Measurements from ENCODE around the gene TTLL8. TPM values are rescaled to one million over a fixed set of nuclear protein-coding genes. Genes with fewer than 3 reads are reported as not detected.

TTLL8 gene
- total RNA-seq, 1 donor from 2014 or later: not detected

DNA sequence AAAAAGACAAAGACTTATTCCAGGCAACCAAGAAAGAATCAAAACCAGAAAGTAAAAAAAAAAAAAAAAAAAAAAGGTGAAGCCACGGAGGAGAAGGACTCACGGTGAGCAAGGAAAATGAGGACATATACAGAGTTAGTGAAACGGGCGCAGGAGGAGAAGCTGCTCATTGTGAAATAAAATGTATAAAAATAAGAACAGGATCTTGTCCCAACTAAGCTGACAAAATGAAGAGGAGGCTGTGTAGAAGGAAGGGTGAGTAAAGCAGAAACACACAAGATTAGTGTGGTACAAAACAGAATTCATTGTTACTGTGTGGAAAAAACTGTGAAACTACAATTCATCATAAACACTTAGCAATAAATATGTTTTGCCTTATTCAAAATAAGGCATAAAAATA lies 53.2 kb downstream of the TTLL8 start:
- intact Hi-C loops (cut with micrococcal nuclease): no loop called here

DNA sequence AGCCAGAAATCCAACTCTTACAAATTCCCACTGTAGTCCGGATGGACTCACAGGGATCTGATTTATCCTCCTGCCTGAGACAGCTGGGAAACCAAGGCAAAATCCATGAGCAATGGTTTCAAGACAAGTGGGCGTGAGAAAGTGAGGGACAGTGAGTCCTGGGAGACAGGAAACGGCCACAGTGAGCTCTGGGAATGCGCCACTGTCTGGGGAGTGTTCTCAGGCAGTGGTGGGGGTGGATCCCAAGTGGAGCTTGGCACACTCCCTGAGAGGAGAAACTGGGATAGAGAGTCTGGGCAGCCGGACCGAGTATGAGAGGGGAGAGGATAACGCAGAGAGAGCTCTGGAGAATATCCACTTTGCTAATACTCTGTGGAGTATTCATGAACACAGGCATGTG lies 55.3 kb downstream of the TTLL8 start:
- intact Hi-C loops (cut with micrococcal nuclease): no loop called here

DNA sequence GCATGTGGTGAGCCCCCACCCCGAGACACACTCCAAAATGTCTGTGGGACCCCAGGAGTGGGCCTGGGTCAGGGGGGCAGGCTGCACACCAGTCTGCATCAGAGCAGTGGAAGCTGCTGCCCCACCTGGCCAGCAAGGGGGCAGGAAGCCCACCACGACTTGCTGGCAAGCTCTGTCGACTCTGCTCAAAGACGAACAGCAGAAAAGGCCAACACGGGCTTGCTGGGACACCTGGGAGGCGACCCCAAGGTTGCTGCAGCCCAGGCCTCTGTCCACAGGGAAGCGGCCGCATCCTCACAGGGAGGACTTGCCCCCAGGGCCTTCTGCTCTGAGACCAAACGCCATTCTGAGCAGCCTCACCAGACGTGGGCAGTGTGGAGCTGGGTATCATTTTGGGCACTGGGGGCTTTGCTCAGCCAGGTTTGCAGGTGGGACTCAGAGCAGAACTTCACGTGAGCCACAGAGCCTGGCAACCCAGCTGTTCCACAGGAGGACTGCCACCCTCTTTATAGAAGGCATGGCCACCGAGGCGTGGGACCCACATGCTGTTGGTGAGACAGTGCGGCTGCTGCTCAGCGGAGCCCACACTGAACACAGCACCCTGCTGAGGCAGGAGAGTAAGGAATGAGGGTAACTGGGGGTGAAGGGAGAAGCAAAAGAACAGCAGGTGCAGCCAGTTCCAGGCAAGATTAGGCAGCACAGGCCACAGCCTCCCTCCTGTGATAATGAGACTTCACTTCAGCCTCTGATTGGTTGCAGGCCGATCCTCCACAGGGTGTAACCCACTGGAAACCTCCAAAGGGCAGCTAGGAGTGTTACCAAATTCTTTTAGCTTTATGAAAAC lies 56.5 kb downstream of the TTLL8 start:
- intact Hi-C loops (cut with micrococcal nuclease): no loop called here

DNA sequence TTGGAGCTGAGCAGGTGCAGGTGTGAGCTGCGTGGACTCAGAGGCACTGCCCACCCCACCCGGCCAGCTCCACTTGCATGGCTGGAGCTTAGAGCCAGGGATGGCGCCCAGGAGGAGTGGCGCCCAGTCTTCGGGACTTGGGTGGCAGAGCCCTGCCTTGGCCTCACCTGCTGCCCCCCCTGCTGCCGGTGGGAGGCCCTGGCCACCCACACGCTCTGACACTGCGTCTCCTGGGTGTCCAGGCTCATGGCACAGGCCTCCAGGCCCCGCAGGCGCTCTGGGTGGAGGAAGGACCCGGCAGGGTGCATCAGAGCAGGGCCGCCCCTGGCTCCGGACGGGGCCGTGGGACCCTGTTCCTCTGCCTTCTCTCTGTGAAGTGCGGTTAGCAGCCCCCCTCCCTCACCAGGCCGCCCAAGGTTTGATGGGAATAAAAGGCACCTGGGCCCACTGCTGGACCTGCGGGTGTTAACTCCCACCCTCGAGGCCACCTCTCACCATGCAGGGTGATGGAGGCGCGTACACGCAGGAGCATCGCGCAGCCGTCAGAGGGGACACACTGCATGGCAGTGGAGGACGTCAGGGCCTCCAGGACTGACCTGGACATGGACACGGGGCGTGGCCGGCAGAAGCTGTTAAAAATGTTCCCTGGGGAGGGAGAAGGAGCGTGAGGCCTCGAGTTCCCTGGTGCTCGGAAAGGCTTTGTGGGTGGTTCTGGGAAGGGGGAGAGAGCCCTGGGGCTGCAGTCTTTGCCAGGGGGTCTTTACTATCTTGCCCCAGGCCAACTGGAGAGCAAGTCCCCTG lies 57.3 kb downstream of the TTLL8 start:
- intact Hi-C loops (cut with micrococcal nuclease): no loop called here

DNA sequence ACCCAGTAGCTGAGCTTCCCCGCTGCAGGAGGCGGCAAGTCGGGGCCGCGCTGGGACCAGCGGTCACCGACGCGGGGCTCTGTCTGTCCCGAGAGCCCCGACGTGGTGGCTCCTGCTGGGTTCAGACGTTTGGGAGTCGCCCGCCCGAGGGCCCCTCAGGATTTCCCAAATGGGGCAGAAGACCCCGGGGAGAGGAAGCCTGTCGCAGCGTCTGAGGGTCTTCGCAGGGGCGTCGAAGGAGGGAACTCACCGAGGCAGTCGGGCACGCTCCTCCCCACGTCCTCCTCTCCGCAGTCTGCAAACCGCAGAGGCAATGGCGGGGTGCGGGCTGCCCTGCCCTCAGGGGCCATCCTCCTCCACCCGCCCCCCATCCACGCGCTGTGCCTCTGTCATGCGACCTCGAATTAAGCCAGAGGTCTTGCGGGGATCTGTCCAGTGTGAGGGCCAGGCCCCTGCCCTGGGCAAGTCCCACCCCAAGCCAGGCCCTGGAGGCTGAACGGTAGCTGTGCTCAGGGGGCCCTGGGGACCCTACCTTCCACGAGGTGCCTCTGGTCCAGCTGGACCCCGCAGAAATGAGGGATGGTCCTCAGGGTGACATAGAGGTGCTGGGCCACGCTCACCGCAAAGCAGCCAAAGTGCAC lies 58.0 kb downstream of the TTLL8 start:
- intact Hi-C loops (cut with micrococcal nuclease): no loop called here

DNA sequence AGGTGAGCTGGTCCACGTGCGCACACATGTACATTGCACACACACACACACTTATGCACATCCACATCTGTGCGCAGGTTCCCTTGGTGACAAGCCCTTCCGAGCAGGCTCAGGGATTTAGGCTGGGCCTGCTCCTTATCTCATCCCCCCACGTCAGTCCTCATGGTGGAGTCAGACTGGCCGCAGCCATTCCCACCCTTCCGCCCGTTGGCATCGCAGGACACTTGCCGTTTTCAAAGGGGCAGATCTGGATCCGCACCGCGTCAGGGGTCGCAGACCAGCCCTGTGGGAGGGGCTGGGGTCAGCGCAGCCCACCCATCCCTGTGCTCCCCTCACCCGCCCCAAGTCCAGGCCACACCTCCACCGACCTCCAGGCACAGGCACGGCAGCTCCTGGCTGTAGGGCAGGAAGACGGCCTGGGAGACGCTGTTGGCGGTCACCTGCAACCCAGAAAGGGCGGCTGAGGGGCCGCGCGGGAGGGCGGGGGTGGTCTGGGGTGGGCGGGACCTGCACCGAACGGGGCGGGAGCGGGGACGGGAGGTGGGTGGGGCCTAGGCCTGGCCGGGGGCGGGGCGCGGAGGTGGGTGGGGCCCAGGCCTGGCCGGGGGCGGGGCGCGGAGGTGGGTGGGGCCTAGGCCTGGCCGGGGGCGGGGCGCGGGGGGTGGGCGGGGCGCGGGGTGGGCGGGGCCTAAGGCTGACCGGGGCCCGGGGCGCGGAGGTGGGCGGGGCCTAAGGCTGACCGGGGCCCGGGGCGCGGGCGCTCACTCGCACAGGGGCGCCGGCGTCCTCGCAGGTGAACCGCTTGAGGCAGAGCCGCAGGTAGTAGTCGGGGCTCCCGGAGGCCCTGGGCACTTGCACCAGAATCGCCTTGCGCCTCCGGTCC lies 58.8 kb downstream of the TTLL8 start:
- intact Hi-C loops (cut with micrococcal nuclease): no loop called here

DNA sequence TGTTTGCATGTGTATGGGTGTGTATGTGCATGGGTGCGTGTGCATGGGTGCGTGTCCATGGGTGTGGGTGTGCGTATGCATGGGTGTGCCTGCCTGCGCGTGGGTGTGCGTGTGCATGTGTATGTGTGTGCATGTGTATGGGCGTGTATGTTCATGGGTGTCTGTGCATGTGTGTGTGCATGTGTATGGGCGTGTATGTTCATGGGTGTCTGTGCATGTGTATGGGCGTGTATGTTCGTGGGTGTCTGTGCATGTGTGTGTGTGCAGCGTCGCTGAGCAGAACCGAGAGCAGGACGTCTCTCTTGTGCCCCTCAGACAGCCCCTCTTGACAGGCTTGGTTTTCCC lies 59.4 kb downstream of the TTLL8 start:
- intact Hi-C loops (cut with micrococcal nuclease): no loop called here

DNA sequence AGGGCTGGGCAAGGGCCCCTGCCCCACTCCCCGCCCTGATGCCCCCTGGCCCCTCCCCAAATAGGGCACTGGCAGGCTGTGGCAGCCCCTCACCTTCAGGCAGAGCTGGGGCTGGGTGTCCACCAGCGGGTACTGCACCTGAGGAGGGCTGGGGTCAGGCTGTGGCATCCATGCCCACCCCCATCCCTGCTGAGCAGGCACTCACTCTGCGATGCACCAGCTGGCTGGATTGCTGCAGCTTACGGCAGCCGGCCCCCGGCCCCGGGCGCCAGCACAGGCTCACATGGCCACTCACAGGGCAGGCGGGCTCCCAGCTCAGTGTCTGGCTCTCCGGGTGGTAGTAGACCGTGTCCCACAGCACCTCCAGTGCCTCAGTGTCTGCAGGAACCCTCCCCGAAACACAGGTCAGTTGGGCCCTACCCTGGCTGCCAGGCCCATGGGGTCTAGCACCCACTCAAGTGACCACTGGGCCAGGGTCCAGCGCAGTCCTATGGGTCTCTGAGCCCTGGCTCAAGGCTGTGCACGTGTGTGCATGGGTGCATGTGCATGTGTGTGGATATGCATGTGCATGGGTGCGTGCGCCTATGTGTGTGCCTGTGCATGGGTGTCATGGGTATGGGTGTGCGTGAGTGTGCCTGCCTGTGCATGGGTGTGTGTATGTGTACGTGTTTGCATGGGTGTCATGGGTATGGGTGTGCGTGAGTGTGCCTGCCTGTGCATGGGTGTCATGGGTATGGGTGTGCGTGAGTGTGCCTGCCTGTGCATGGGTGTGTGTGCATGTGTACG lies 60.0 kb downstream of the TTLL8 start:
- intact Hi-C loops (cut with micrococcal nuclease): no loop called here

DNA sequence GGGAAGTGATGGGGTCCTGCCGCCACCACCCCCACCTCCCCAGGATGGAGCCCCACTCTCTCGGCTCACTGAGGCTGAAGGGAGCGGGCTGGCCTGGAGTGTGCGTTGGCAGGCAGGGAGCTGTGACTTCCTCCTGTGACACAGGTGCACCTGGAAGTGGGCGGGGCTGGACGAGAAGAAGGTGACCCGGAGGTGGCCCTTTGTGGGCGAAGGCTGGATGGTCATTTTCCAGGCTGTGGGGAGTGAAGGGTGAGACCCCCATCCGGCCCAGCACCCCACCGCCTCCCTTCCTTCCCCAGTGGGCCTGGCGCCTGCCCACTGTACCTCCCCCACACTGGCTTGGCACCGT lies 60.9 kb downstream of the TTLL8 start:
- intact Hi-C loops (cut with micrococcal nuclease): no loop called here

DNA sequence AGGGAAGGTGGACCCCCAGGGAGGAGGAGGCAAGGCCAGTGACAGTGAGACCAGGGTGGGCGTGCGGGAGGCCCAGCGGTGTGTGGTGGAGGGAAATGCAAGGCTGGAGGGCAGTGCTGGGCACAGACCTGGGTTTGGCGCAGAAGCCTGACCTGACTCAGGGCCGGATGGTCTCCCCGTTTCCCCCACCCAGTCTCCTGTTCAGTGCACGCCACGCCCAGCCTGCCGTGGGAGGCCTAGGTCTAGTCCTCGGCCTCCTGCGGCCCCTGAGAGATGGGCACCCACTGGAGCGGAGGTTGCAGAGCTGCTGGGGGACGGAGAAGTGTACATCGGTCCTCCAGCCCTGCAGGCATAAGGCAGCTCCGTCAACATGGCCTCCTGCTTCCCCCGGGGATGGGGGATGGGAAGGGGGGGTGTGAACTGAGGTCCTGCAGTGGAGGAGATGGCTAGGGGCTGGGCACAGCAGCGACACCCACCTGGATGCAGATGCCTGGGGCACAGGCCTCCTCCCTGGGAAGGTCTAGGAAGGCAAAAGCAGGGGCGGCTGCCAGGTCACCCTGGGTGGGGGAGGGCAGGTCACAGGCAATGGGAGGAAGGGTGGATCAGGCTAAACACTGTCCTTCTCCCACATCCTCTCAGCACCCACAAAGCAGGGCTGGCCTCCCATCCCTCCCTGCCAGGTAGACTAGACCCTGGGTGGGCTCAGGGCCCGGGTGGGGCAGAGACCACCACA lies 61.4 kb downstream of the TTLL8 start:
- intact Hi-C loops (cut with micrococcal nuclease): no loop called here

DNA sequence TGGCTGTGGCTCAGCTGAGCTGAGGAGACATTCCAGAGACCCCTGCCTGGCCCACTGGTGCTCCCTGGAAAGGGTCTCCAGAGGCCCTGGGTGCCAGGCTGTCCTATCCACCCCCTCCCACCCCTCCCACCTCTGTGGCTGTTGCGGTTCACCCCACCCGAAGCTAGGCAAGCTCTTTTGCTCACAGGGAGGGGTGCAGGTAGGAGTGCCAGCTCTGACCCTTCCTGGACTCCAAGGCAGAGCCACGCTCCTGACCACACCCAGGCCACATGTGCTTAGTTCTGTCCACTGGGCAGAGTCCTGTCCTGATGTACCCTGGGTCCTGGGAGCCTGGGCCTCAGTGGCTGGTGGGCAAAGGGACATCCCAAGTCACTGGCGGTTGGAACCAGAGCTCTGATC lies 62.0 kb downstream of the TTLL8 start:
- intact Hi-C loops (cut with micrococcal nuclease): no loop called here

DNA sequence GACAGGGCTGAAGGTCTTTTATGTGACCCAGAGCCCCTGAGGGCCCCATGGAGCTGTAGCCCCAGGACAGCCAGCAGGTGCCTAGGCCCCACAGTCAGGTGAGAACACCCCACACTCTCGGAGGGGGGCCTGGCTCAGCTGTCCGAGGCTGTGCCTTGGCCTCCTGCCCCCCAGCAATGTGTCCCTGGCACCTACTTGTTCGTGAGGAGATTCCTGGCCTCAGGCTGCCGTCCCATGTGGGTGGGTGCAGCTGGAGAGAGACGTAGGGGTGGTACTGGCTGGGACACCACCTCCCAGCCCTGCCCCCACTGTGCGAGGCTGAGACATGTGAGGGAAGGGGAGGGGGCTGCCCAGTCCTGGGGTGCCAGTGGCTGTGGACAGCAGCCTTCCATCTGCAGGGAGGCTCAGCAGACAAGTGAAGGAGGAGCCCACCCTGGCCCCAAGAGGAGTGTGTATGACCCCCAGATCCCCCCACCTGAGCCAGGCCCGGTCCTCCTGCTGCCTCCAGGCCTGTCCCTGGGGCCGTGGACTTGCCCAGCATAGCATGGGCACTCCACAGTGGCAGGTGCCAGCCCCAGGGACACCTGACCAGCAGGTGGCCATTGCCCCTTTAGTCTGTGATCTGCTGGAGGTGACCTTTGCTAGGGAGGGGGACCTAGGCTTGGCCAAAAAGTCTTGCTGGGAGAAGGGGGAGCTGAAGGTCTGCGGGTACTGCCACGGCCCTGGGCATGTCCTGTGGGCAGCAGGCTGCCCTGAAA lies 62.6 kb downstream of the TTLL8 start:
- intact Hi-C loops (cut with micrococcal nuclease): no loop called here

DNA sequence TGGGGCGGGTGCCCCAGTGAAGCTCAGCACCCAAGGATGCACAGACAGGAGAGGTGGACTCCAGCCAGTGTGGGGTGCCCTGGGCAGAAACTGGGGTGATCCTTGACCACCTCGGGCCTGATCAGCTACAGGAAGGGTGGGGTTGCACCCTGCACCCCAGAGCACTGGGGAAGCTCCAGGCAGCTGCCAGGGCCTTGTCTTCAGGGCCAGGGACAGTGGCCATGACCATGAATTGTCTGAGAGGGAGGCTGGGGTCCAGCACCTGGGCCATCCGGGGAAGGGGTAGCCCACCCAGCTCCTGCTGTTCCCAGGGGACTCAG lies 63.1 kb downstream of the TTLL8 start:
- intact Hi-C loops (cut with micrococcal nuclease): no loop called here

DNA sequence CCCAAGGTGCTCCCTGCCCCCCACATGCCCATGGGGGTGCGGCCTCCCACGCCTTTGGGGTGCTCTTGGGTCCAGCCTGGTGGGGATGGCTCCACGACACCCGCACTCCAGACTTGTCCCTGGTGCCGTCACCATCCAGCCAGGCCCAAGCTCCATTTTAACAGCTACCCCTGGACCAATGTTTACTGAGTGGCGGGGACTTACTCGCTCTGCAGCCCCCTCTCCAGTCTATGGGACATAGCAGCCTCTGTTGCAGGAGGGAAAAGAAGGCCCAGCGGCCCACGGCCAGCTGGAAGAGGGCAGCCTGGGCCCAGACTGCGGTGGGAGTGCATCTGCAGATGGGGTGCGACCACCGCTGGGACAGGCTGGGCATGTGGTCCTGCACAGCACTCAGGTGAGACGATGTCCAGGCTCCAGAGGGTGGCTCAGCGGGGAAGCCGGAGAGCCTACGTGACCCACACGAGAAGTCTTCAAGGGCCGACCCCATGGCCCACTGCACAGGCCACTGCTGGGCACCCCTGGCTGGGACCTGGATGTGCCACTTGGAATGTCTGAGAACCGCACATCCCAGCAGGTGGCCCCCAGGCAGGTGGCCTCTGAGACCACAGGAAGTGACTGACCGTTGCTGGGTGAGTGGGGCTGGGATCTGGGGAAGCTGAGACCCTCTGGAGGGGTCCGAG lies 63.6 kb downstream of the TTLL8 start:
- intact Hi-C loops (cut with micrococcal nuclease): no loop called here

DNA sequence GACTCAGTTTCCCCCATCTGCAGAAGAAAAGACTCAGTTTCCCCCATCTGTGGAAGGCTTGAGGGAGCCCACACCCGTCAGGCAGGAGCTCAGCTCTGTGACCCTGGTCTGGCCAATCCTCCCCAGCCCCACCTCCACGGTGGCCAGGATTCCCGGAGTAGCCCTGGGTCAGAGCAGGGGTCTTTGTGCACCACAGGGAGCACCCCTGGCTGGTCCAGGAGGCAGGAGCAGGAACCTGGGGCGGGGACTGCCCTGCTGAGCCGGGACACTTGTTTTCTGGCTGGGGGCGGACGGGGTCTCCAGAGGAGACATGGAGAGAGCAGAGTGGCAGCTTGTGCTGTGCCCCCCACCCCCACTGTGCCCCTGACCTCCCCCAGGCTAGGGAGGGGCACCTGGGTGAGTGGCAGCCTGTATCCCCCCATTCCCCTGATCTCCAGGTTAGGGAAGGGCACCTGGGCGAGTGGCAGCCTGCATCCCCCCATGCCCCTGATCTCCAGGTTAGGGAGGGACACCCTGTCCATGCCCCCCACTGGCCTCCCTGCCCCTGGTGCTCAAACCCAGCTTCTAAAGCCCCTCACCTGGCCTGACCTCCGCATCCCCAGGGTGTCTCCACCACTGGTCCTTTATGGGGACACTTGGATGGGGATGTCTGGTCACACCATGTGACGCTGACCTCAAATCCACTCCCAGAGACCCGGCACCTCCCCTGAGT lies 64.3 kb downstream of the TTLL8 start:
- intact Hi-C loops (cut with micrococcal nuclease): loop anchor here (2.0 kb wide), 1 partner anchor 63 kb away; no protein-coding TSS in a partner anchor

DNA sequence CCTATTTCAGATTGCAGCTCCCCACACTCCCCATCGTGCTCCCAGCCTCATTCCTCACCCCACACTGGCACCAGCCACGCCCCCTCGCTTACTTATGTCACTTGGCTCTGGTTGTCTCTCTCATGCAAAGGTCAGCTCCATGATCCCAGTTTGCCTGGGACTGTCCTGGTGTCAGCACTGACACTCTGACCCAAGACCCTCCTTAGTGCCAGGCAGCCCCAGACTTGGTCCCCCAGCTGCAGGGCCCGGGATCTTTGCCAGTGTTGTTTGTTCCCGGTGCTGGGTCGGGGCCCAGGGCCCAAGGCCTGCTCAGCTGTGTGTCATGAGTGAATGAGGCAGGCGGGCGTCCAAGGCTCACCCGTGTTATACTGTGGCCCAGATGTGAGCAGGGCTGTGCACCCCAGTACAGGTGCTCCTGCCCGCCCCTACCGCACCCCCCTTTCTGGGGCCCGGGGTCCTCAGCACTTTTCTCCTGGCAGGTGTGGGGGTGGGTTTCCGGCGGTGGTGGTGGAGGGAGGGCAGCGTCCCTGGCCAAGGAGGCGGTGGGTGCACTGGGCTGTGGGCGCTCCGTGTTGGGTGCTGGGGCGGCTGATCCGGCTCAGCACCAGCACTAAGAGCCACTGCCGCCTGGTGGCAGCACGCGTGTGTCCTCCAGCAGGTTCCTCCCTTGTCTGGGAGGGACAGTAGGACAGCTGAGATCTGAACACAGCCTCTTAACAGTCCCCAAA lies 65.0 kb downstream of the TTLL8 start:
- intact Hi-C loops (cut with micrococcal nuclease): loop anchor here (2.0 kb wide), 1 partner anchor 62 kb away; no protein-coding TSS in a partner anchor

DNA sequence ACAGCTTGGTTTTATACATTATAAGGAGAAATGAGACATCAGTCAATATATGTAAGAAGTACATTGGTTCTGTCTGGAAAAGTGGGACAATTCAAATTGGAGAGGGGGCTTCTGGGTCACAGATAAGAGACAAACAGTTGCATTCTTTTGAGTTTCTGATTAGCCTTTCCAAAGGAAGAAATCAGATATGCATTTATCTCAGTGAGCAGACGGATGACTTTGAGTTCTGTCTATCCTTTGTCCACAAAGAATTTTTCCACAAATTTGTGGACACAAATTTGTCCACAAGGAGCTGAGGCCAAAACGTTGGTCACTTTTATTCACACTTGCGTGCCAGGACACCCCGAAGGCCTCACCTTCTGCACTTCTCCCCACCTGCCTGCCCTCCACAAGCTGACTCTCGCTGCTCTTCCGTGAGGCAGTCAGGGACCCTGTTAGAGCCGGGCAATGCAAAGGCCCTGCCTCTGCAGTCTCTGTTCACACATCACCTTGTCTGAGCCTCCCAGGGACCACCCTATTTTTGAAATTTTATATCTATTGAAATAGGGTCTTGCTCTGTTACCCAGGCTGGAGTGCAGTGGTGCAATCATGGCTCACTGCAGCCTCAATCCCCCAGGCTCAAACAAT lies 66.1 kb downstream of the TTLL8 start:
- intact Hi-C loops (cut with micrococcal nuclease): loop anchor here (2.0 kb wide), 1 partner anchor 61 kb away; no protein-coding TSS in a partner anchor

Data from T-helper 2 cell treated with Interferon-gamma antibody and Interleukin-4, amounts not matched to agents 100 ng/mL and 5 ng/mL, for 36 hours (primary cell).